SK-N-SH (cell line): Measurements from ENCODE around the gene ZNF334. TPM values are rescaled to one million over a fixed set of nuclear protein-coding genes. Genes with fewer than 3 reads are reported as not detected.

Experiments used
- CTCF ChIA-PET: fragments of 300-600, 350-600 bp; formaldehyde crosslinking; extraction: SDS; loops from one replicate; lab custom pipeline; 2021; lab: Yijun Ruan, JAX
- POLR2A ChIA-PET: fragments of 350-600 bp; sonication (Branson Sonifier 250); formaldehyde crosslinking; extraction: SDS; loops from one replicate; lab custom pipeline; 2020; ENCODE audit warnings: antibody characterized with exemption, inconsistent platforms; lab: Yijun Ruan, JAX
- DNase-seq: peaks from one replicate; pipeline ENCODE4 v3.0.0; 2012
- H2AFZ ChIP-seq: fragments of 200-600 bp; sonication (generic); 2 replicates; pipeline ENCODE4 v1.8.1; 2016; ENCODE audit warnings: antibody characterized with exemption, mild to moderate bottlenecking, low read depth
- H3F3A ChIP-seq: fragments of 200-600 bp; sonication (generic); replicated peaks from 2 replicates; pipeline ENCODE3; 2016; ENCODE audit warnings: antibody characterized with exemption, mild to moderate bottlenecking; ENCODE audit not compliant: insufficient read depth
- H3K27ac ChIP-seq, 2 experiments: fragments of 200-500 bp in 1 of 2; fragments of 200-600 bp in 1 of 2; sonication (Bioruptor generic) in 1 of 2; sonication (generic), shearing (Covaris generic) in 1 of 2; 2 replicates each; pipeline versions ENCODE4 v1.5.1 to v1.6.1; 2014 to 2016; ENCODE audit warnings: low read depth in 2 of 2, inconsistent platforms in 1 of 2, low read length in 1 of 2, mild to moderate bottlenecking in 1 of 2, mixed read lengths in 1 of 2
- H3K27me3 ChIP-seq: fragments of 200-600 bp; sonication (generic), shearing (Covaris generic); 2 replicates; pipeline ENCODE4 v1.6.1; 2016; ENCODE audit warnings: mixed run types; ENCODE audit not compliant: insufficient read depth
- H3K36me3 ChIP-seq, 2 experiments: fragments of 200-500 bp in 1 of 2; fragments of 200-600 bp in 1 of 2; sonication (Bioruptor generic) in 1 of 2; sonication (generic) in 1 of 2; replicated peaks in 1 of 2; 2 replicates each; pipeline versions ENCODE3 to v1.5.1; 2014 to 2016; ENCODE audit warnings: low read length in 1 of 2, mild to moderate bottlenecking in 1 of 2; ENCODE audit not compliant: insufficient read depth in 2 of 2, control insufficient read depth in 1 of 2
- H3K4me1 ChIP-seq, 2 experiments: fragments of 200-500 bp in 1 of 2; fragments of 200-600 bp in 1 of 2; sonication (Bioruptor generic) in 1 of 2; sonication (generic), shearing (Covaris generic) in 1 of 2; 2 replicates each; pipeline versions ENCODE4 v1.5.1 to v1.6.1; 2014 to 2016; ENCODE audit warnings: low read depth in 1 of 2, low read length in 1 of 2, mixed run types in 1 of 2; ENCODE audit not compliant: insufficient read depth in 2 of 2, control insufficient read depth in 1 of 2
- H3K4me2 ChIP-seq: fragments of 200-600 bp; sonication (generic), shearing (Covaris generic); 2 replicates; pipeline ENCODE4 v1.6.1; 2017; ENCODE audit warnings: mixed run types
- H3K4me3 ChIP-seq, 2 experiments: fragments of 200-500 bp in 1 of 2; fragments of 200-600 bp in 1 of 2; sonication (Bioruptor generic) in 1 of 2; sonication (generic), shearing (Covaris generic) in 1 of 2; 2 replicates each; pipeline versions ENCODE4 v1.5.1 to v1.8.1; 2014 to 2016; ENCODE audit warnings: low read depth in 2 of 2, inconsistent platforms in 1 of 2, low read length in 1 of 2, mild to moderate bottlenecking in 1 of 2, mixed read lengths in 1 of 2, moderate library complexity in 1 of 2
- H3K79me2 ChIP-seq: fragments of 200-600 bp; sonication (generic); 2 replicates; pipeline ENCODE4 v1.8.1; 2017; ENCODE audit warnings: mild to moderate bottlenecking; ENCODE audit not compliant: insufficient read depth
- H3K9ac ChIP-seq: fragments of 200-600 bp; sonication (generic); 2 replicates; pipeline ENCODE4 v1.6.1; 2017; ENCODE audit warnings: mixed run types
- H3K9me2 ChIP-seq: fragments of 200-600 bp; sonication (generic); 2 replicates; pipeline ENCODE4 v1.6.1; 2017; ENCODE audit warnings: mixed run types
- H3K9me3 ChIP-seq: fragments of 200-600 bp; sonication (generic); 2 replicates; pipeline ENCODE4 v1.6.1; 2017; ENCODE audit warnings: mixed run types, mild to moderate bottlenecking, moderate library complexity
- H4K20me1 ChIP-seq: fragments of 200-600 bp; sonication (generic); 2 replicates; pipeline ENCODE4 v1.6.1; 2017; ENCODE audit warnings: mild to moderate bottlenecking, mixed run types; ENCODE audit not compliant: insufficient read depth
- CTCF ChIP-seq: fragments of 200-600 bp; sonication (generic); IDR thresholded peaks from 2 replicates; pipeline ENCODE4 v1.6.1; 2017; ENCODE audit warnings: antibody characterized with exemption, mild to moderate bottlenecking, moderate library complexity
- ELF1 ChIP-seq: IDR thresholded peaks from 2 replicates; pipeline ENCODE4 v1.4.0; 2012
- EP300 ChIP-seq, 2 experiments: IDR thresholded peaks; 2 replicates each; pipeline versions ENCODE4 v1.4.0 to v1.6.1; 2012; ENCODE audit warnings: borderline replicate concordance in 1 of 2, low read depth in 1 of 2, low read length in 1 of 2
- EZH2phosphoT487 ChIP-seq: fragments of 200-600 bp; sonication (generic); IDR thresholded peaks from 2 replicates; pipeline ENCODE4 v1.6.1; 2017; ENCODE audit warnings: low read depth, mixed run types, mild to moderate bottlenecking, antibody characterized with exemption, moderate library complexity, borderline replicate concordance
- GATA2 ChIP-seq: sonication (generic); formaldehyde crosslinking; IDR thresholded peaks from 2 replicates; pipeline ENCODE4 v1.5.0; 2020; ENCODE audit warnings: mild to moderate bottlenecking, missing genetic modification reagents
- IRF3 ChIP-seq: fragments of 150-350 bp; IDR thresholded peaks from 2 replicates; pipeline ENCODE4 v1.6.1; 2016; ENCODE audit warnings: mild to moderate bottlenecking, low read depth, low read length
- JUND ChIP-seq: IDR thresholded peaks from 2 replicates; pipeline ENCODE4 v1.4.0; 2012
- MXI1 ChIP-seq: IDR thresholded peaks from 2 replicates; pipeline ENCODE4 v1.6.1; 2012; ENCODE audit warnings: mild to moderate bottlenecking, low read depth, low read length, improper control_type of control experiment
- NRF1 ChIP-seq: IDR thresholded peaks from 2 replicates; pipeline ENCODE4 v1.6.1; 2012; ENCODE audit warnings: low read depth, mild to moderate bottlenecking, low read length
- POLR2AphosphoS5 ChIP-seq: IDR thresholded peaks from 2 replicates; pipeline ENCODE4 v1.6.1; 2012; ENCODE audit warnings: low read depth, low read length
- REST ChIP-seq: IDR thresholded peaks from 2 replicates; pipeline ENCODE4 v1.6.1; 2012; ENCODE audit warnings: mild to moderate bottlenecking, low read depth, low read length, moderate library complexity
- USF1 ChIP-seq: IDR thresholded peaks from 2 replicates; pipeline ENCODE4 v1.4.0; 2012; ENCODE audit warnings: low read depth, borderline replicate concordance
- WGBS: methylation state at CpG from one replicate; pipeline ENCODE4 v1.1.6; 2017; ENCODE audit warnings: low lambda C conversion rate; 5-methylcytosine and 5-hydroxymethylcytosine counted together
- polyA plus RNA-seq, 3 experiments: library from polyadenylated mRNA; depleted of rRNA; stranded (reverse); fragments of >200 nt; gene quantifications; 2 replicates each; pipeline ENCODE4 v1.2.3, GENCODE V29; 2012

Gene ZNF334
- polyA plus RNA-seq, 1 of the 3 experiments (the other 2 are of a cell fraction) = 4.5 TPM

- no peak for TF ChIP-seq REST
- no peak for TF ChIP-seq NRF1
These were observed 41.5 kb upstream of the ZNF334 start (continued) for GRCh38 chr20:46554828-46555227.

- Histone ChIP-seq H3K27me3 (no peaks in the 10 kb centered on the region; the same call in 1 of the 2 replicates), H3K79me2 (no peaks in the 10 kb centered on the region), H4K20me1 (no peaks in the 10 kb centered on the region), H3K36me3 (no peaks in the 10 kb centered on the region)
- no peak for DNase-seq
- CTCF ChIA-PET = interaction anchor here (0.6 to 1.2 kb wide), 3 partner anchors 8 to 13 kb away, joined by 3 to 5 read pairs (median 4); no protein-coding TSS in a partner anchor
- TF ChIP-seq CTCF (no peak), EZH2phosphoT487 (no peak), EP300 (IDR thresholded peaks at IDR 0.05; ENCODE audit: borderline replicate concordance in 1 of 2, low read depth in 1 of 2, low read length in 1 of 2) (no peak), ELF1 (no peak), IRF3 (no peak), JUND (no peak), USF1 (no peak), GATA2 (CRISPR knock-in tag) (no peak), POLR2AphosphoS5 (no peak), MXI1 (no peak)
- TF ChIP-seq, all 33 proteins: peak for 0
- Histone ChIP-seq H3K9me3 (no peaks in the 10 kb centered on the region), H3K9me2 (no peaks in the 10 kb centered on the region), H2AFZ (no peak overlapping the region), H3F3A (no peaks in the 10 kb centered on the region), H3K4me3 (no peak overlapping the region), H3K9ac (no peak overlapping the region), H3K27ac (no peak overlapping the region), H3K4me1 (peaks cover 0 to 4% of the 10 kb centered on the region in 2 experiments; a peak in 1 of 4 replicates), H3K4me2 (no peak overlapping the region)
- POLR2A ChIA-PET = no interaction called here
- WGBS = 71% methylated on average over 3 of the region's 3 CpGs
These were observed 40.6 kb upstream of the ZNF334 start for GRCh38 chr20:46553926-46554325.
